Keratinocyte (primary cell): Measurements from ENCODE around the gene KCNJ12. TPM values are rescaled to one million over a fixed set of nuclear protein-coding genes. Genes with fewer than 3 reads are reported as not detected.

Experiments
- DNase-seq: peaks from one replicate; pipeline ENCODE4 v3.0.0-alpha.2; 2011; ENCODE audit warnings: low read depth, missing footprints, low spot score
- FAIRE-seq: peaks from 2 replicates; lab custom pipeline; 2011; peaks lifted over from hg19 to GRCh38; lab: Jason Lieb, UNC
- H2AFZ ChIP-seq: 2 replicates; pipeline ENCODE4 v1.6.0; 2012; ENCODE audit warnings: low read length, control low read depth, inconsistent platforms; ENCODE audit not compliant: control insufficient read depth
- H3K27ac ChIP-seq: 2 replicates; pipeline ENCODE4 v1.5.1; 2011; ENCODE audit warnings: low read length; ENCODE audit not compliant: control insufficient read depth, insufficient read depth
- H3K27me3 ChIP-seq: 3 replicates; pipeline ENCODE4 v1.6.0; 2011; ENCODE audit warnings: low read length; ENCODE audit not compliant: control insufficient read depth, insufficient read depth; ENCODE audit errors: extremely low read depth
- H3K36me3 ChIP-seq, 2 experiments: 2 replicates in 1 of 2; 3 replicates in 1 of 2; pipeline ENCODE4 v1.5.1; 2011; ENCODE audit warnings: low read length in 2 of 2, mild to moderate bottlenecking in 1 of 2; ENCODE audit not compliant: control insufficient read depth in 2 of 2, insufficient read depth in 2 of 2; ENCODE audit errors: extremely low read depth in 1 of 2
- H3K4me1 ChIP-seq: 3 replicates; pipeline ENCODE4 v1.5.1; 2011; ENCODE audit warnings: low read length; ENCODE audit not compliant: control insufficient read depth, insufficient read depth; ENCODE audit errors: extremely low read depth
- H3K4me2 ChIP-seq: 3 replicates; pipeline ENCODE4 v1.6.0; 2011; ENCODE audit warnings: low read depth, low read length; ENCODE audit not compliant: control insufficient read depth, insufficient read depth; ENCODE audit errors: extremely low read depth
- H3K4me3 ChIP-seq, 3 experiments: fragments of 200-600 bp in 1 of 3; sonication (generic) in 1 of 3; 2 replicates in 2 of 3; 3 replicates in 1 of 3; pipeline ENCODE4 v1.5.1; 2011 to 2016; ENCODE audit warnings: low read length in 3 of 3, mild to moderate bottlenecking in 3 of 3, control low read depth in 2 of 3, inconsistent platforms in 1 of 3, low read depth in 1 of 3, mixed read lengths in 1 of 3, mixed run types in 1 of 3, moderate library complexity in 1 of 3; ENCODE audit not compliant: control insufficient read depth in 2 of 3, insufficient read depth in 2 of 3; ENCODE audit errors: extremely low read depth in 1 of 3
- H3K79me2 ChIP-seq: 2 replicates; pipeline ENCODE4 v1.6.0; 2012; ENCODE audit warnings: low read length; ENCODE audit not compliant: control insufficient read depth, insufficient read depth
- H3K9ac ChIP-seq: 3 replicates; pipeline ENCODE4 v1.6.0; 2011; ENCODE audit warnings: low read length; ENCODE audit not compliant: control insufficient read depth, insufficient read depth; ENCODE audit errors: extremely low read depth
- H3K9me1 ChIP-seq: 3 replicates; pipeline ENCODE4 v1.6.0; 2011; ENCODE audit warnings: low read length; ENCODE audit not compliant: control insufficient read depth, insufficient read depth; ENCODE audit errors: extremely low read depth
- H3K9me3 ChIP-seq: 2 replicates; pipeline ENCODE4 v1.5.1; 2012; ENCODE audit warnings: low read depth, low read length; ENCODE audit not compliant: control insufficient read depth
- H4K20me1 ChIP-seq: 3 replicates; pipeline ENCODE4 v1.6.0; 2011; ENCODE audit warnings: low read length; ENCODE audit not compliant: control insufficient read depth, insufficient read depth; ENCODE audit errors: extremely low read depth
- CTCF ChIP-seq, 3 experiments: IDR thresholded peaks in 1 of 3; conservative IDR thresholded peaks in 1 of 3; optimal IDR thresholded peaks in 1 of 3; 2 replicates in 2 of 3; 3 replicates in 1 of 3; pipeline versions ENCODE3 to v1.5.1; 2011; ENCODE audit warnings: low read length in 3 of 3, mild to moderate bottlenecking in 3 of 3, moderate library complexity in 2 of 3, control low read depth in 1 of 3, inconsistent platforms in 1 of 3; ENCODE audit not compliant: insufficient read depth in 2 of 3; ENCODE audit errors: extremely low read depth in 1 of 3
- EZH2 ChIP-seq: IDR thresholded peaks from one replicate; pipeline ENCODE4 v1.6.1; 2012; ENCODE audit warnings: inconsistent platforms, mild to moderate bottlenecking, low read length, moderate library complexity
- dilution Hi-C: fragments of 300-500 bp; cut with MboI; formaldehyde crosslinking; loops from one replicate; pipeline ENCODE4 v1.7.0; 2020; ENCODE audit warnings: low sequenced_read_pairs; ENCODE audit not compliant: extremely low pct_ligation_motif_present
- polyA plus RNA-seq, 5 experiments: library from polyadenylated mRNA; depleted of rRNA in 3 of 5; stranded (reverse) in 3 of 5; stranded (forward) in 1 of 5; unstranded in 1 of 5; fragments of >200 nt; gene quantifications; 1 replicate in 1 of 5; 2 replicates in 3 of 5; 3 replicates in 1 of 5; pipeline versions ENCODE4 v1.2.1 to v1.2.3, GENCODE V29; 2011 to 2012; ENCODE audit warnings: missing spikeins in 2 of 5, low read depth in 1 of 5, low replicate concordance in 1 of 5

Gene KCNJ12
- polyA plus RNA-seq, 1 donor (not counting 4 experiments of a cell fraction or from before 2014, with no cell fraction given) = 0.04 TPM

DNA sequence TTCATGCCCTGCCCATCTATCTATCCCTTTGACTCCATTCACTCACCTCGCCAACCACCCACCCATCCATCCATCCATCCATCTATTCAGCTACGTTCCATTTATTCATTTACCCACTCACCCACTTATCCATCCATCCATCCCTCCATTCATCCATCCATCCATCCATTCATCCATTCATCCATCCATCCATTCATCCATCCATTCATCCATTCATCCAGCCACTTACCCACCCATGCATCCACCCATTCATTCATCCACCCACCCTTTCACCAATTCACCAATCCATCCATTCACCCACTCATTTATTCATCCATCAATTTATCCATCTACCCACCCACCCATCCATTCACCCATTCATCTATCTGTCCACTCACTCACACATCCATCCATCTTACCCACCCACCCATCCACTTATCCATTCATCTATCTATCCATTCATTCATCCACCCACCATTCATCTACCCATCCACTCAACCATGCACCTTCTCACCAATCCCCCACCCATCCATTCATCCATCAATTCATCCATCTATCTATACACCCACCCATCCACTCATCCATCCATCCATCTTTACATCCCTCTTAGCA, 19.5 kb upstream of the KCNJ12 start:
- peaks cover 6% of the 10 kb centered on the region for H3K27me3 ChIP-seq
- FAIRE-seq = no peak
- H4K20me1 ChIP-seq = peaks cover 3% of the 10 kb centered on the region
- no peak overlapping the region for H3K27ac ChIP-seq
- H3K4me1 ChIP-seq = no peaks in the 10 kb centered on the region
- no peak overlapping the region for H3K4me3 ChIP-seq
- dilution Hi-C loops = no loop called here
- H2AFZ ChIP-seq = no peak overlapping the region
- no peaks in the 10 kb centered on the region for H3K79me2 ChIP-seq
- TF ChIP-seq CTCF (optimal IDR thresholded peaks at IDR 0.05 in 1 of 3, IDR thresholded peaks at IDR 0.05 in 1 of 3, conservative IDR thresholded peaks at IDR 0.05 in 1 of 3; ENCODE audit: extremely low read depth in 1 of 3, insufficient read depth in 2 of 3, low read length in 3 of 3) (no peak), EZH2 (no peak)
- no peaks in the 10 kb centered on the region for H3K36me3 ChIP-seq
- no peak overlapping the region for H3K4me2 ChIP-seq
- no peak overlapping the region for H3K9ac ChIP-seq
- no peaks in the 10 kb centered on the region for H3K9me3 ChIP-seq
- no peak for DNase-seq
- no peaks in the 10 kb centered on the region for H3K9me1 ChIP-seq

GRCh38 chr17:21357281-21357680, 18.9 kb upstream of the KCNJ12 start:
- FAIRE-seq (no peak), DNase-seq (no peak)
- Histone ChIP-seq H3K9ac (no peak overlapping the region), H3K9me1 (no peaks in the 10 kb centered on the region), H3K4me3 (no peak overlapping the region), H3K9me3 (no peaks in the 10 kb centered on the region), H3K36me3 (no peaks in the 10 kb centered on the region), H3K4me2 (no peak overlapping the region), H4K20me1 (peaks cover 3% of the 10 kb centered on the region), H3K27ac (no peak overlapping the region), H2AFZ (no peak overlapping the region), H3K79me2 (no peaks in the 10 kb centered on the region), H3K4me1 (no peaks in the 10 kb centered on the region), H3K27me3 (peaks cover 6% of the 10 kb centered on the region)
- dilution Hi-C loops = no loop called here
- TF ChIP-seq CTCF (optimal IDR thresholded peaks at IDR 0.05 in 1 of 3, IDR thresholded peaks at IDR 0.05 in 1 of 3, conservative IDR thresholded peaks at IDR 0.05 in 1 of 3; ENCODE audit: extremely low read depth in 1 of 3, insufficient read depth in 2 of 3, low read length in 3 of 3) (no peak), EZH2 (no peak)
